Cerebellar cortex (tissue), 1 donor: ENCODE measurements around the gene KYNU.

Source experiments
- DNase-seq: peaks from one replicate; pipeline ENCODE4 v3.0.0-alpha.2; 2015; ENCODE audit warnings: low spot score

The KYNU gene

GRCh38 chr2:142965443-142965842, 88.0 kb downstream of the KYNU start:
- DNase-seq = no peak

DNA sequence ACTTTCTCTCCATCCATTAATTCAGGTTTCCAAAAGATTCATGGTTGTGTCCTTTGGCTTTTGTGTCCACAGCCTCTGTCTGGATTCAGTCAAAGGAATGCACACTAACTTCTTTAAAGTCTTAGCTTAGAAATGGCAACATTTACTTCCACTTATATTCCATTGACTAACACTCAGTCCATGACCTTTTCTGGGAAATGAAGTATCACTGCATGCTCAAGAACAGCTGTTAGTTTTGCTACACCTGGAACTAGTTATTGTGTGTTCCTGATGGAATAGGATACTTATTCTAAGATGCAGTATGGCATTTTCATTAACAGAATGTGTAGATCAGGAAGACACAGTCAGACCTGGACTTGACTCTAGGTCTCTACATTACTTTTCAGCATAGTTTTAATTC, 88.8 kb downstream of the KYNU start:
- DNase-seq = no peak

GRCh38 chr2:142967060-142967459, 89.6 kb downstream of the KYNU start:
- no peak for DNase-seq

- DNase-seq = no peak
Observed at GRCh38 chr2:142973160-142973821, 95.8 kb downstream of the KYNU start.

GRCh38 chr2:142973822-142974207, 96.4 kb downstream of the KYNU start:
- DNase-seq = no peak

DNA sequence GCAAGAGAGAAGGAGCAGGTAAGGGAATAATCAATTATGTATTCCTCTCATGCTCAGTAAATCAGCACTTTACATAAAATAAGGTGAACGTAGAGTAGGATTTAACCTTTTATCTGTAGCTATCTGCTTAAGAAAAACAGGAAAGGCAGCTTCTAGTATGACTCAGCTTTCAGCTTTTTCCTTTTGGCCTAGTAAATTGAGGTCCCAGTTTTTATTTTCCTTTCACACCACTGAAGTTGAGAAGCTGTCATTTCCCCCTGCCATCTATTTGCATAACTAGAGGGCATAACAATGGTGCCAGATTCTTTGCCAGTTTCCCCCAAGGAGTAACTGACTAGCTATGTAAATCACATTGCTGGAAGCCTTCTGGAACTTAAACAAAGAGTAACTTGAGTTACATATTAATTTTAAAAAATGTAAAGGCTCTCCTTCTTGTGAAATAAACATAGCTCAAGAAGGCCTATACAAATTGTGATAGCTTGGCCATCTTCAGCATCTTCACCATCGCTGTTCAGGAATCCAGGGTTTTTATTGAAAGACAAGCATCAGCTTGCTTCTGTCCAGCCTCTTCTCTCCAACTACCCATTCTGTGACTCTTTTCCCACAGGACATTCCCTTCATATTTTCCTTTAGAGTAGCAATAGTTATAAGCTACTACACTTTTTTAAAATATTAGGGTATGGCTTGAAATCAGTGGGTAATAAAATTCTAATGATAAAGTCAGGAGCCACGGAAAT, 97.0 kb downstream of the KYNU start:
- DNase-seq = no peak

DNA sequence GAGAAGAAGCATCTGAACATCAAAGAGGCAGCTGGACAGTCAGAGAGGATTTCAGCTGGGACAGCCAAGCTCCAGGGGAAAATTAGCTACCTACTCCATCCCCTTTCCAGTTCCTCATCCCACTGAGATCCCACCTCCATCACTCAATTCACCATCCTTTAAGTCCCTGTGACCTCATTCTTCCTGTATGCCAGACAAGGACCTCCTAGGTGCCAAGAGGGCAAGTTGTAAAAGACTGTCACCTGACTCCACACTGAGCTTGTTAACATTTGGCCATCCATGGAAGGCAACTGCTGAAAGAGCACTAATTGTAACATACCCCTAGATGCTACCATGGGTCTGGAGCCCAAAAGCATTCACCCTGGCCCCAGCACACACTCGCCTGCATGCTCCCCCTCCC, 97.8 kb downstream of the KYNU start:
- DNase-seq = no peak

DNA sequence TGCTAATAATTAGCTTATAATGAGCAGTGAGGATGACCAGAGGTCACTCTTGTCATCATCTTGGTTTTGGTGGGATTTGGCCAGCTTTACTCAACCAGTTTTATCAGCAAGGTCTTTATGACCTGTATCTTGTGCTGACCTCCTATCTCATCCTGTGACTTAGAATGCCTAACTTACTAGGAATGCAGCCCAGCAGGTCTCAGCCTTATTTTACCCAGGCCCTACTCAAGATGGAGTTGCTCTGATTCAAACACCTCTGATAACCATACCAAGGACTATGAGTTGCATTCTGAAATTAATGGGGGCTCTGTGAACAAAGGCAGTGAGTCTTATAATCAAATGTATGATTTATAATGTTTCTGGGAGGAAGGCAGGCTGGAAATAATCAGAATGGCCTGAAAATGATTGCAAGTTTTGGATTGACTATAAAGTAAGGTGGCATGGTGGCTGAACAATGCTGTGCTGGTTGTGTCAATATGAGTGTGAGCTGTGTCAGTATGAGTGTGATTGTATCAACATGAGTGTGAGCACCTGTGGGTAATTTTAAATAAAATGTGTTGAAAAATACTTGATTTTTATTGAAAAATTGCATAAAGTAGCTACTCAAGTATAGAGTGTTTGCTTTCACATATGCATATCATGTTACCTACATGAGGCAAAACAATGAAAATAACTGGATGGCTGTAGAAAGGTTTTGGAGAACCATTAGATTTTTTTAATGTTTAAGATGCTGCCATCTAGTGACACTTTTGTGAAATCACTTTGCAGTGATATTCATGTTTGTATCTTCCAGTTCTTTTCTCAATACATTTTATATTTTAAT, 103.0 kb downstream of the KYNU start:
- DNase-seq = peak; percentile 16

- DNase-seq = no peak
Observed at GRCh38 chr2:142981069-142981378, 103.6 kb downstream of the KYNU start.

DNA sequence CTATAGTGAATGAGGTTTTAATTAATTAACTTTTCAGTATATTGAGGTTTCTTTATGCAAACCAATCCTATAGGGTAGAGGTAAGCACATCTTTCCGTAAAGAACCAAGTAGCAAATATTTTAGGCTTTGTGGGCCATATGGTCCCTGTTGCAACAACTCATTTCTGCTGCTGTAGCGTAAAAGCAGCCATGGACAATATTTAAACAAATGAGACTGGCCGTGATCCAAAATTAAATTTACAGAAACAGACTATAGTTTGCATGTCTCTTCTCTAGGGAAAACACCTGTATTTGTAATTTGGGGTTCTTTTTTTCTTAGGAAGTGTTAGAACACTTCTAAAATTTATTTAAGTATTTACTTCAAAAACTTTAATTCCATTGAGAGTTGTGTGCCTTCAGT, 104.3 kb downstream of the KYNU start:
- DNase-seq = no peak

GRCh38 chr2:142983174-142983573, 105.7 kb downstream of the KYNU start:
- DNase-seq = no peak

GRCh38 chr2:142984657-142985056, 107.2 kb downstream of the KYNU start:
- no peak for DNase-seq

- DNase-seq = no peak
Observed at GRCh38 chr2:142987044-142987443, 109.6 kb downstream of the KYNU start.

DNA sequence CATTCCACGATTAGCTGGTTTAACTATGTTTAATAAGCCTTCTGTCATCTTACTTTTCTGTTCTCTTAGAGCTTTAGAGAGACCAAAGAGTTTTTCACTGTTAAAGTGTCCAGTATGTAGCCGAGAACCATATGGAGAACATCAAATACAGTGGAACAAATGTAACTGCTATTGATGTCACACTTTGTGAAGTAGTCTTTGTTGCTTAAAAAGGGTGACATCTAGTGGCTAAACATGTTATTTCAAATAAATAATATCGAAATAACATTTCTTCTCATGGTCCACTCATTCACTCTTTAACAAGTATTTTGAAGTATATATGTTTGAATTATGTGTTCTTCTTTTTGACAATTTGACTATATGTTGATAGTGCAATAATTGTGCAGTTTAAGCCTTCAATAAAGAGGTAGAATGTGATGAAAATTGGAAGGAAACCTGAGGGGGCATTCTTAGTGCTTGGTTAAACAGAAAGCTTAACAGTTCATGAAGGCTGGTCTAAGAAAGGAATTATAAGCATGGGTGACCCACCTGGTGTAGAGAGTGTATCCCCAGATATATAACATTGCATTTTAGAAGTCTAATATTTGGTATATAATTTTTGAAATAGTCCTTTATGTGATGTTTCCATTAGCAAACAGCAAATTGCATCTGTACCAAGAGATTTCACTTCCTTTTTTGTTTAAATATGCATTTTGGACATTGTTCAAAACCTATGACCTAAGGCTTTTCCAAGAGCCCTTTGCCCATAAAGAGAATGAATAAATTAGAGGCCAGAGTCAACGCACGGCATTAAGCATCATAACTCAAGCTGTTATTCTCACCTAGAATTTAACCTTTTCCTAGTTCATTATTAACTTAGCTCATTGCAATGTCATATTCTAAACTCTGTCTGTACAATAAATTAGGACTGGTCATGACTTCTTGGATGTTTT, 112.1 kb downstream of the KYNU start:
- peak; percentile 22 for DNase-seq

DNA sequence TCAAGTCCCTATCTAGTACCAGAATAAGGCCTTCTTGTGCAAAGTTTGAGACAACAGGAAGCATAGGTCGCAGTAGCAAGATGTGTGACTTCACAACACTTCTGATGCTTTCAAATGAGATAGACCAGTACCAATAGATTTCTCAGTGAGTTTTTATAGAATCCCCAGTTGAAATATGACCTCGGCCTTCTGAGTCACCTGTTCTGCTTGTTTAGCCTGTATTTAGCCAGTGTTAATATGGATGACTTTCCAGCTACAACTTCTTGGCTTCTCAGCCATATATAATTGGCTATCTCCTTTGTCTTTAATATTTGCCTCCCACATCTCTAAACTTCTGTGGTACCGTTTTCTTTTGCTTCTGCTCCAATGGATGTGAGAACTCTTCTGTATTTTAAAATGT, 113.8 kb downstream of the KYNU start:
- DNase-seq = no peak

- DNase-seq = no peak
Observed at GRCh38 chr2:142992840-142993239, 115.4 kb downstream of the KYNU start.

GRCh38 chr2:142993771-142994170, 116.3 kb downstream of the KYNU start:
- no peak for DNase-seq

GRCh38 chr2:142994665-142995064, 117.2 kb downstream of the KYNU start:
- DNase-seq = no peak

GRCh38 chr2:142997231-142997630, 119.8 kb downstream of the KYNU start:
- DNase-seq = no peak

DNA sequence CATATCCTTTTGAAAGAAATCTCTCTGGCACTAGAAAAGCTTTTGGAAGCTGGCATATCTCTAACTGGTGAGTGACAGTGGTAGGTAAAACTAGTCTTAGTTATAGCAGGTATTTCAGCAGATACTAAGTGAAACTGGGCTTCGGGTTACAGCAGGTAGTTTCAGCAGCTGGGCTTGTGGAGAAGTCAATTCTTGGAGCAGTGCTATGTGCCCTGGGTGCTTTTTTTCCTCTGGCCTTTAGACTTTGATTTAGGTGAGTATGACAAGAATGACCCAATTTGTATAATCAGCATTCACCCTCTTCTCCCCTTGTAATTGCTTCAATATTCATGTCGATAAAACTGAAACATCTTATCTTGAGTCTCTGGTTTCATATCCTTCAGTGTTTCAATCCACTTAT, 123.1 kb downstream of the KYNU start:
- no peak for DNase-seq

DNA sequence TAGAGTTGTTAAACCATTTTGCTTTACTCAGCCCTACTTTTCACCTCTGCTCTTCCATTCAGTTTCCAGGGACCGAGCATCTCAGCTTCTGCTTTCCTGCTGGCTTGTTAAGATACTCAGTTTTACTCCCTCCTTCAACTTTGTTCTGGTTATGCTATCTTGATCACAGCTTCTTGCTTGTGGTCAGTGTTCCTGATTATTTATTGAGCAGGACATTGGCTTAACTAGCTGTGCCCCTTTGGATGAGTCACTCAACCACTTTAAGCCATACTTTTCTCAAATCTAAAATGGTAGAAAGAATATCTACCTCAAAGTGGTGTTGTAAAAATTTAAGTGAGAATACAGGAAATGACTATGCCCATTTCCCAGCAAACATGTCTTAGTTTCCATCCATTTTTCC, 124.0 kb downstream of the KYNU start:
- DNase-seq = no peak

DNA sequence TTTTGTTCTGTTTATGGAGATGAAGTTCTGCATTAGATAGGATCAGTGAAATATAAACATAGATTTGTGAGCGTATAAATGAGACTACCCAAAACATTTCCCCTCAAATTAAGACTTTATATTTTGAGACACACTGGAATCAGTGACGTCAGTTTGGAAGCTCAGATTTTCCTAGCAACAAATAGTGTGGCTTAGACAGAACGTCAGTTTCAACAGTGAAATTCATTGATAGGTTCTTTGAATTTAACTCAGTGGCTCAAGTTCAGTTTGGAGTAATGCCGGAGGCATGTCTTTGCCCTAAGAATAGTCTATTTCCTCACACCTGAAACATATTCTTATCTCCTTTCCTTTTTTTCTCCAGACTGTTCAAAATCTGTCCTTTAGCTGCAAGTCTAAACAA, 138.2 kb downstream of the KYNU start:
- DNase-seq = no peak
